Suppressor macrophage (primary cell): Measurements from ENCODE around the gene ZNF627.
"Not testable (repeated sequence)": the region's sequence is repeated elsewhere in the genome, so short reads cannot be mapped to it uniquely, and the experiment has no call there.

ENCODE experiments used
- DNase-seq, 4 experiments: peaks; one replicate each; pipeline ENCODE4 v3.0.0-alpha.2; 2020 to 2022
- total RNA-seq, 17 experiments: gene quantifications; one replicate each; lab custom pipeline; 2026; ENCODE audit warnings: mixed read lengths in 6 of 17, inconsistent platforms in 3 of 17; lab: John Stamatoyannopoulos, UW

The ZNF627 gene
- 1.2 to 15.2 (median 7.0) reads per million in 17 experiments for total RNA-seq

DNA sequence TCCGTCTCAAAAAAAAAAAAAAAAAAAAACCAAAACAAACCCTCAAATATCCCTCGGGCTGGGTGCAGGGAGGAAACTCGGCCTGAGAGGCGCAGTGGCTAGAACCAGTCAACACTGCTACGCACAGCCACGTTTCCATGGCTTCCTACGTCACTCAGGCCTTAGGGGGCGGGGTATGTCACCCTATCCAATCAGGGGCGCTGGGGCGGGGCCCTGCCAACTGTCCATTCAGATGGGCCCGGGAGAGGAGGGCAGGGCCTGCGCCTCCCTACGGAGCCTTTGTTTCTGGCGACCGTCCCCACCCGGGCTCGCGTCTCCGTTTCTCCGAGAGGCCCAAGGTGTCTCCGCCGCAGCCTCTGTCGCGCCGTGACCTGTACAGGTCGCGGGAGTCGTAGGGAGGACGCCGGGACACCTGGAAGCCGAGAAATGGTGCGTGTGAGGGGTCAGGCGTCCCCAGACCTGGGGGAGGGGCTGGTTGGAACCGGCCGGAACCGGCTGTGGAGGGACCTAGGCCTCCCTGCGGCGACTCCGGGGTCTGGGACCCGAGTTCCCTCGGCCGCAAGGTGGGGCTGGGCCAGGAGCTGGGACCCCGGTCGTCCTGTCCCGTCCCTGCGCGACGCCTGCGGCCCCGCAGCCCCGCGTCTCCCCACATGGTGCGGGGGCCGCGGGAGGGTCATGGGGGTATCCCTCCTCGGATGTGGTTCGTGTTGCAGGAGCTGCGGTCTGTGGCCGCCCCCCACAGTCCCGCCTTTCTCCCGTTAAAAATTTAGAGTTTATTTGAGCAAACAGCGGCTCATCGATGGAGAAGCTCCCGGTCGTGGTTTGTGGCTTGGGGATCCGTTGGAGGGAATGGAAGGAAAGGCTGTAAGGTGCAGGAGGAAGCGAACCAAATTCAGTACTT is at the start of gene ZNF627:
Gene ZNF627 (plus strand): TSS at position 282 of the 901 bp plus-strand sequence. CDS start 145 bp downstream, at position 427.
- DNase-seq, result peak; percentile 99

DNA sequence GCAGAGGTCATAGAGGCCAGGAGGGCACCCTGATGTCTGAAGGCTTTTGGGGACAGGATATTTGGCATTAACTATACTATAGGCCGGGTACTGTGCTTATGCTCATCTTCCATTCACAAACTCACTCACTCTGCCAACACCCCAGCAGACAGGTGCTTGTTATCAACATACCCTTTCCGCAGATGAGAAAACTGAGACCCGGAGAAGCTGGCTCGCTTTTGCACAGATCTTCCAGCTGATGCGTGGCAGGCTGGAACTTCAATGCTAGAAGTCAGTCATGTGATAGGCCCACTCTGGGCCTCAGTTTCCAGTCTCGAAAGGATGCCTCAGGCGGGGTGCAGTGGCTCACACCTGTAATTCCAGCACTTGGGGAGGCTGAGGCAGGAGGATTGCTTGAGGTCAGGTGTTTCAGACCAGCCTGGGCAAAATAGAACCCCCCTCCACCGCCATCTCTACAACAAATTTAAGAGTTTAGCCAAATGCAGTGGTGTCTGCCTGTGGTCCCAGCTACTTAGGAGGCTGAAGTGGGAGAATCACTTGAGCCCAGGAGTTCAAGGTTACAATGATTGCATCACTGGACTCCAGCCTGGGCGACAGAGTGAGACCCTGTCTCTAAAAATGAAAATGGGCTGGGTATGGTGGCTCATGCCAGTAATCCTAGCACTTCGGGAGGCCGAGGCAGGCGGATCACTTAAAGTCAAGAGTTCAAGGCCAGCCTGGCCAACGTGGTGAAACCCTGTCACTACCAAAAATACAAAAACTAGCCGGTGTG is 49.2 kb upstream of the ZNF627 start:
- DNase-seq, result no peak

DNA sequence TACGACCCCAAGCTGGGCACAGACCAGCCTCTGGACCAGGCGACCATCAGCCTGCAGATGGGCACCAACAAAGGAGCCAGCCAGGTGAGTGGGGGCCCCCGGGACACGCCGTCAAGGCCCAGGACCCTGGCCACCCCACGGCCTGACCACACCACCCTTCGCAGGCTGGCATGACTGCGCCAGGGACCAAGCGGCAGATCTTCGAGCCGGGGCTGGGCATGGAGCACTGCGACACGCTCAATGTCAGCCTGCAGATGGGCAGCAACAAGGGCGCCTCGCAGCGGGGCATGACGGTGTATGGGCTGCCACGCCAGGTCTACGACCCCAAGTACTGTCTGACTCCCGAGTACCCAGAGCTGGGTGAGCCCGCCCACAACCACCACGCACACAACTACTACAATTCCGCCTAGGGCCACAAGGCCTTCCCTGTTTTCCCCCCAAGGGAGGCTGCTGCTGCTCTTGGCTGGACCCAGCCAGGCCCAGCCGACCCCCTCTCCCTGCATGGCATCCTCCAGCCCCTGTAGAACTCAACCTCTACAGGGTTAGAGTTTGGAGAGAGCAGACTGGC is 47.8 kb upstream of the ZNF627 start:
- DNase-seq, result no peak

DNA sequence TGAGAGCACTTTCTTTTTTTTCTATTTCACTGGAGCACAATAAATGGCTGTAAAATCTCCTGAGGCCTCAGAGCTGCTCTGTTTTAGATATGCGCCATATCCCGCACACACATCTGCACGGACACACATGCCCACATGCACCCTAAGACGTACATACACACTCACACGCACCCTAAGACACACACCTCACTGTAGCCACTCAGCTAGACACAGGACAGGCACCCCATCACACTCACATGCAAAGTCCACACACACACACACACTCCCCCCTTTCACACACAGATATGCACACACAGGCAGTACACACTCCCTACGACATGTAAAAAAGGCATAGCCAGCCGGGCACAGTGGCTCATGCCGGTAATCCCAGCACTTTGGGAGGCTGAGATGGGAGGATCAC is 47.0 kb upstream of the ZNF627 start:
- no peak for DNase-seq

DNA sequence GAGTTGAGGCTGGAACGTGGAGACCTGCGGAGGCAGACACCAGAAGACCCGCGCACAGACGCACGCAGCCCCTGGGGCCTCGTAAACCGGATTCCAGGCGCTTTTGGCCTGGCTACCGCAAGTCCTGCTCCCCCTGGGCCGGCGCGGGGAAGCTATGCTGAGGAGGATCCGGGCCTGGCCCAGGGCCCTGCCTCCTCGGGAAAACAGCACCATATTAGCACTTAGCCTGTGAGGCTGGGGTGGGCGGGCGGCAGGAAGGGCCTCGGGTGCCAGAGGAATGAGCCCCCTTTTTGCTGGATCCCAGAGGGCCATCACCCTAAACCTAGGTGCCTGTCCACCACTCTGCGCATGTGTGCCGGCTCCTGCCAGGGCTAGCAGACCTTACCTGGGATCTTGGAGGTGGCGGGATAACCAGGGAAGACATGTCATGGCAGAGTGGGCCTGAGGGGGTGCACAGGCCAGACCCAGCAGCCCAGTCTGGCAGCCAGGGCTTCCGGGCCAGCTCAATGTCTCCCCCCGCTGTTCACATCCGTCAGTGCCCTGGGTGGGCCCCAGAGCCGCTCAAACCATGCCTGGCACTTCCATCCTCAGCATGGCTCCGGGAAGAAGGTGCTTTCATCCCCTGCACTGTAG is 45.6 kb upstream of the ZNF627 start:
- peak in 1 of 4 experiments; percentile 18 for DNase-seq

DNA sequence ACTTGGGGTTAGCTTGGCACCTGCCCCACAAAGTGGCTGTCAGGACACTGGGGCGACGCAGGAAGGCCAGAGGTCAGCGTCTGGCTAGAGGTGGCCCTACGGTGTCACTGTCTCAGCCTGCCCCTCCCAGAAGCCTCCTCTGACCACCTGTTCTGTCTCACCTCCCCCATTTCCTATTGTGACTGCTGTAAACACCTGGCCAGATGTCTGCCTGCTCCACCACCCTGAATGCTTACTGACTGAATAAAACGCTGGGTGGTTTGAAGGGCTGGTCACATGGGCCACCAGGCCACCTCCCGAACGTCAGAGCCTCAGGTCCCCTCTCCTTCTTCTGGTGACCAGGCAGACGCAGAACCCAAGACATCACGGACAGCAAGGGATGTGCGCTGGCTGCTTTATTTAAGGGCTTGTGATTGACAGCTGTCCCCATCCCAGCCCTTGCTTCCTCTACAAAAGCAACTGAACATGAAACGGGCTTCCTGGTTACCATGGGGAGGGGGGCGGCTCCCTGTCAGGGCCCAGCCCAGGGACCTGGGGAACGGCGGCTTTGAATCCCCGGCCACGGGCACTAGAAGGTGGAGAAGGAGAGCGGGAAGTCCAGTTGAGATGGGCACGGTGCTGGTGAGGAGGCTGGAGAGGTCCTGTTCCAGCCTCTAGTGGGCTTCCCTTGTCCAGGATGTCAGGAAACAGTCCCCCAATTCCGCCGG is 44.5 kb upstream of the ZNF627 start:
- no peak for DNase-seq

DNA sequence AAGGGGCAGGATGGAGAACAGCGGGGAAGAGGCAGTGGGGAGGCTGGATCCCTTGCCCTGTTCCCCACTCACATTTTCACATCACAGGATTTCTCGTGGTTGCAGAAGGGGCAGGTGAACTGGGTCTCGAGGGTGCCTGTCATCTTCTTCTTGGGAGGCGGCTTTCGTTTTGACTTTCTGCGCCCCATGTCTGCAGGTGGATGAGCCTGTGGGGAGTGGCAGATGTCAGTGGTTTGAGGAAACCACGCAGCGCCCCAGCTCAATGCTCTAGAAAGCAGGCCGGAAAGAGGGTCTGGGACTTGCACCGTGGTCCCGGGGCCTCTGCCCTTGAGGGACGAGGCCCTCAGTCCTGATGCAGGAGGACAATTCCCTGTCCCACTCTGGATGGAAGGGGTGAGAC is 43.1 kb upstream of the ZNF627 start:
- no peak for DNase-seq

DNA sequence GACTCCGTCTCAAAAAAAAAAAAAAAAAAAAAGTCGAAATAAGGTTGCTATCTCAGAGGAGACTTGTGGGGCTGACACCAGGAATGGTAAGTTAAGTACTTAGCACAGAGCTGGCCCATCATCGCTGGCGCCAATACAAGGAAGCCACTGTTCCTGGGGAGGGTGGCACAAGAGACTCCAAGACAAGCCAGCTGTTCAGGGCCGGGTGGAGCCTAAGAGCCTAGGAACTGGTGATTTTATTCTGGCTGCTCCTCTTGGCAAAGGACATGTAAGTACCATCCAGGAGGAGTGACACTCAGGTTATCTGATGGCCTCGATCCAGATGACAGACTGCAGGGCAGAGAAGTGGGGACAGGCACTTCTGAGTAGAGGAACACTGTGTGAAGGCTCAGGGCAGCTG is 42.0 kb upstream of the ZNF627 start:
- no peak for DNase-seq

DNA sequence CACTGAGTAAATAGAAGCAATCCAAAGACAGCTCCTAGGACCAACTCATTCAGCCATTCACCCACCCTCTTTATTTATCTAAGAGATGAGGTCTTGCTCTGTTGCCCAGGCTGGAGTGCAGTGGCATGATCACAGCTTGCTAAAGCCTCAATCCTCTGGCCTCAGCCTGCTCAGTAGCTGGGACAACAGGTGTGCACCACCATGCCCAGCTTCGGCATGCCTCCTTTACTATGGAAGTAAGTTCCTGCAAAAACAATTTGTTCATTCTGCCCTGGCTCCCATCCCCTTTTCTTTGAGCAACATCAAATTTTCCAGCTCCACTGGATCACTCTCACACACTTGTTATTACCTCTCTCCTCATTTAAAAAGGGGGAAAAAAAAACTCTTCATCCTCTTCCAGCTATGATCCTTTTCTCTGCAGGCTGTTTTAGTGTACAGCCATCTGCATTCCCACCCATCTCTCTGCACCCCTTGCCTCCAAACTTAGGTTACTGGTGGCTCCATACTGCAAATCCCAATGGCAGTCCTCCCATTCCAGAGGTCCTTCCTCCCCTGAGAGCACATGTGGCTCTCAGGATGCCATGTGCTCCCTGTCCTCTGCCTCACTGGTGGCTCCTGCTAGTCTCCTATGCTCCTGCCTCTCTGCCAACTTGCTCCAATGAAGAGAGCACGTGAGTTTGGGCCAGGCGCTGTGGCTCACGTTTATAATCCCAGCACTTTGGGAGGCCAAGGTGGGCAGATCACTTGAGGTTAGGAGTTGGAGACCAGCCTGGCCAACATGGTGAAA is 40.5 kb upstream of the ZNF627 start:
- DNase-seq, result no peak

DNA sequence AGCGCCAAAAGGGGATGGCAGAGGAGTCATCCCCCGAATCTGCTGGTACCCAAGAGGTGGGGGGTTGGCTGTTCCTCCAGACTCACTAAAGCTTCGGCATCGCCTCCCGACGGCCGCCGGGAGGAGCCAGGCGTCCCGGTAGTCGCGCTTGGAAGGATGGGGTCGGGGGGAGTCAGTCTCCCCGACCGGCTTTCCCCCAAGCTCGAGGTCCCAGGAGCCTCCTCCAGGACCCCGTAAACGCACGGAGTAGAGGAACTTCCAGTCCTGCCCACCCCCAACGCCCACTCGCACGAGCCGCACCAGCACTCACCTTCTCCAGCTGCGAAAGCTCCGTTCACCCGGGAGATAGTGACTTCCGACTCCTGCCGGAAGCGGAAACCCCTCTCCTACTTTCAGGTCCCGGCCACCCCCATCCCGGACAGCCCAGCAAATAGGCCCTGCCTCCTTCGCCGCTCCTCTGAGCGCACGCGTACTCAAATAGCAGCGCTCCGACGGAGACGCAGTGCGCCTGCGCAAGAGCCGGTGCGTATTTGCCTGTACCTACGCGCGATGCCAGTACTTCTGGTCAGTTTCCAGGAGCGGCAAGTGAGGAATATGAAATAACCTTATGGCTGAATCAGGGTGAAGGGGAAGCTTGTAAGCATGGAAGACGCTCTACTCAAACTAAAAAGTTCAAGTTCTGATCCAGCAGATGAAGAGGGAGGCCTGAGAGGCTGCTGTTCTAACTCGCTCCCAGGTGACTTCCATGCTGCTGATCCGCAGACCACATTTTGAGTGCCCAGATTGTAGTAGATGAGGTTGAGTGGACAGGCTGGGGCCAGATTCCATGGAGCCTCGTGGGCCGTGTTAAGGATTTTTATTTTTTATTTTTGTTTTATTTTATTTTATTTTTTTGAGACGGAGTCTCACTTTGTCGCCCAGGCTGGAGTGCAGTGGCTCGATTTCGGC is 38.1 kb upstream of the ZNF627 start, which contains the start of gene ELOF1:
Gene ELOF1 (minus strand): TSS at position 350 of the 948 bp plus-strand sequence. CDS start 4,883 bp downstream, outside the sequence.
- DNase-seq, result peak; percentile 99 to 100 (median 100)

DNA sequence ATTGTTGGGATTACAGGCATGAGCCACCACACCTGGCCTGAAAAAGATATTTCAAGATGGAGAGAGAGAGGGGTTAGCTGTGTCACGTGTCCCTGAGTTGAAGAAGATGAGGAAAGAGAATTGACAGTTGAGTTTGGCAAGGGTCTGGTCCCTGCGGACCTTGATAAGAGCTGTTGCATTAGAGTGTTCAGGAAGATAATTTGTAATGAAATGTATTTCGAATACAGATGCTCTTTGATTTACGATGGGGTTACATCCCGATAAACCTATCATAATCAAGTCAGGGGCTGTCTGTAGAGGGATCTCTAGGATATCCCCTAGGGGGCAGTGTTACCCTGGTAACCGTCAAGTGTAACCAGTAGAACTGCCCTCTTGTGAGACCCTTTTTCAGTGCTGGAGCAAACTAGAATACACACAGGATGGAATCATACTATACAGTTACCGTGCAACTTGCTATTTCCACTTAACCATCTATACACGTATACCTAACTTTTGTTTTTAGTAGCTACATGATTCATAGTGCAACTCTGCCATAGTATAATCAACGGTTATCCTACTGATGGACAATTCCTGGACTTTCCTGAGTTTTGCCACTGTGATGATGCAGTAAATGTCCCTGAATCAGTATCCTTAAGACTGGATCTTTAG is 36.8 kb upstream of the ZNF627 start:
- DNase-seq, result peak; percentile 84 to 93 (median 88)

DNA sequence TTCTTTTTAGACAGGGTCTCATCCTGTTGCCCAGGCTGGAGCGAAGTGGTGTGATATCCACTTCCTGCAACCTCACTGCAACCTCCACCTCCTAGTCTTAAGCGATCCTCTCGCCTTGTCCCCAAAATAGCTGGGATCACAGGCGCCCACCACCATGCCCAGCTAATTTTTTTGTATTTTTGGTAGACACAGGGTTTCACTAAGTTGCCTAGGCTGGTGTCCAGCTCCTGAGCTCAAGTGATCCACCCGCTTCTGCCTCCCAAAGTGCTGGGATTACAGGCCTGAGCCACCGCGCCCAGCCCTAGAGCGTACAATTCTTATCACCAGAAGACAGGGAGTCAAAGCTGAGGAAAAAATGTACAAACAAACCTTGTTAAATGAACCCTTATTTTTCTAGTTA is 33.8 kb upstream of the ZNF627 start:
- peak in 1 of 4 experiments; percentile 17 for DNase-seq

DNA sequence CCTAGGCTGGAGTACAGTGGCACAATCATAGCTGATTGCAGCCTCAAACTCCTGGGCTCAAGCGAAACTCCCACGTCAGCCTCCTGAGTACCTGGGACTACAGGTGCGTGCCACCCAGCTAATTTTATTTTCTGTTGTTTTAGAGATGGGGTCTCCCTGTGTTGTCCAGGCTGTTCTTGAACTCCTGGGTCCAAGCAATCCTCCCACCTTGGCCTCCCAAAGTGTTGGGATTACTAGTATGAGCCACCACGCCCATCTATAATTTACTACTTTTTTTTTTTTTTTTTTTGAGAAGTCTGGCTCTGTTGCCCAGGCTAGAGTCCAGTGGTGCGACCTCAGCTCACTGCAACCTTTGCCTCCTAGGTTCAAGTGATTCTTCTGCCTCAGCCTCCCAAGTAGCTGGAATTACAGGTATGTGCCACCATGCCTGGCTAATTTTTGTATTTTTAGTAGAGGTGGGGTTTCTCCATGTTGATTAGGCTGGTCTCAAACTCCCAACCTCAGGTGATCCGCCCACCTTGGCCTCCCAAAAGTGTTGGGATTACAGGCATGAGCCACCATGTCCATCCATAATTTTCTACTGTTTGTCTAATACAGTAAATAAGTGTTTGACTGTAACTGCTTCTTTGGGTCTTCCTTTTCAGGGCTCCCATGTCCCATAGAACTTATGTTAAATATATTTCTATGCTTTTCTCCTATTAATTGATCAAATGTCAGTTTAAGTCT is 33.0 kb upstream of the ZNF627 start:
- not testable (repeated sequence) for DNase-seq

DNA sequence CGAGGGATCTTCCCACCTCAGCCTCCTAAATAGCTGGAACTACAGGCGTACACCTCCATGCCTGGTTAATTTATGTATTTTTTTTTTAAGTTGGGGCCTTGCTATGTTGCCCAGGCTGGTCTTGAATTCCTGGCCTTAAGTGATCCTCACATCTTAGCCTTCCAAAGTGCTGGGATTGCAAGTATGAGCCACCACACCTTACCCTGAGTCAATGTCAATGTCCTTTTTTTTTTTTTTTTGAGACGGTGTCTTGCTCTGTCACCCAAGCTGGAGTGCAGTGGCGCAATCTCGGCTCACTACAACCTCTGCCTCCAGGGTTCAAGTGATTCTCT is 31.7 kb upstream of the ZNF627 start:
- DNase-seq, result peak in 2 of 4 experiments; percentile 29 to 44

DNA sequence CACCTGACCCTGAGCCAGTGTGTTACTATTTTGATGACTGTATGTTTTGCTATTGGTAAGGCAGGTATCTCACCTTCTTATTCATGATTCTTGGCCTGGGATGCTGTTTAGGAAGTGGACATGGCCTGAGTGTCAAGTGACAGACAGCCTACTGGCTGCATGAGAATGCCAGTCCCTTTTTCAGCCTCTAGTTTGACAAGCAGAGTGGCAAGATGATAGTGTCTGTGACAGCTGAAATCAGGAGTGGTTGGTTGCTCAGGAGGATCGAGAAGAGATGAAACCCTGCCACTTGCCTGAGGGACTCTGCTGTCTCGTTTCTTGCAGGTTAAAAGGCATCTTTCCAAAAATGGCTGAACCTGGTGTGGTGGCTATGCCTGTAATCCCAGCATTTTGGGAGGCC is 31.1 kb upstream of the ZNF627 start:
- DNase-seq, result peak in 2 of 4 experiments; percentile 39 to 42

DNA sequence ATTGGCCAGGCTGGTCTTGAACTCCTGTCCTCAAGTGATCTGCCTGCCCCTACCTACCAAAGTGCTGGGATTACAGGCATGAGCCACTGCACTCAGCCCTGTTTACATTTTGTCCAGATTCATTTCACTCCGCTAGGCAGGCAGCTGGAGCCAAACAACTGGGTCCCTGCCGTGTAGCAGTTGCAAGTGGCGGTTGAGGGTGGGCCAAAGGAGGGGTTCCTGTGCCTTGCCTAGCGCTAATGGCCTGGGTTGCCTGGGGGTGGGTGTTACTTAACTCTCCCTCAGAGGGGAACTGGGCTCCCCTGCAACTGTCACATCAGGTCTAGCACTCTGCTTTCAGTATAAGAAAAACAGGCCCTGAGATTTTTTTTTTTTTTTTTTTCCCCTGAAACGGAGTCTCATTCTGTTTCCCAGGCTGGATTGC is 27.2 kb upstream of the ZNF627 start:
- peak; percentile 54 to 80 (median 71) for DNase-seq

DNA sequence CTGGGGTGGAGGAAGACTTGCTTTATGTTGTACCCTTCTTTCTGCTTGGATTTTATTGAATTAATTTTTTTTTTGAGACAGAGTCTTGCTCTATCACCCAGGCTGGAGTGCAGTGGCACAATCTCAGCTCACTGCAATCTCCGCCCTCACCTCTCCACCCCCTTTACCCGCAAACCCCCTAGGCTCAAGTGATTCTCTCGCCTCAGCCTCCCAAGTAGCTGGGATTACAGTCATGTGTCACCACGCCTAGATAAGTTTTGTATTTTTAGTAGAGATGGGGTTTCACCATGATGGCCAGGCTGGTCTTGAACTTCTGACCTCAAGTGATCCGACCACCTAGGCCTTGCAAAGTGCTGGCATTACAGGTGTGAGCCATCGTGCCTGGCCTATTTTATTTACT is 23.9 kb upstream of the ZNF627 start:
- peak in 2 of 4 experiments; percentile 32 to 38 for DNase-seq

DNA sequence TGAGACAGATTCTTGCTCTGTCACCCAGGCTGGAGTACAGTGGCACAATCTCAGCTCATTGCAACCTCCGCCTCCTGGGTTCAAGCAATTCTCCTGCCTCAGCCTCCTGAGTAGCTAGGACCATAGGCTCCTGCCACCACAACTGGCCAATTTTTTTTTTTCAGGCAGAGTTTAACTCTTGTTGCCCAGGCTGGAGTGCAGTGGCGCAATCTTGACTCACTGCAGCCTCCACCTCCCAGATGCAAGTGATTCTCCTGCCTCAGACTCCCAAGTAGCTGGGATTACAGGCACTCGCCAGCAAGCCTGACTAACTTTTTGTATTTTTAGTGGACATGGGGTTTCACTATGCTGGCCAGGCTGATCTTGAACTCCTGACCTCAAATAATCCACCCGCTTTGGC is 23.5 kb upstream of the ZNF627 start:
- DNase-seq, result peak in 2 of 4 experiments; percentile 38 to 44

DNA sequence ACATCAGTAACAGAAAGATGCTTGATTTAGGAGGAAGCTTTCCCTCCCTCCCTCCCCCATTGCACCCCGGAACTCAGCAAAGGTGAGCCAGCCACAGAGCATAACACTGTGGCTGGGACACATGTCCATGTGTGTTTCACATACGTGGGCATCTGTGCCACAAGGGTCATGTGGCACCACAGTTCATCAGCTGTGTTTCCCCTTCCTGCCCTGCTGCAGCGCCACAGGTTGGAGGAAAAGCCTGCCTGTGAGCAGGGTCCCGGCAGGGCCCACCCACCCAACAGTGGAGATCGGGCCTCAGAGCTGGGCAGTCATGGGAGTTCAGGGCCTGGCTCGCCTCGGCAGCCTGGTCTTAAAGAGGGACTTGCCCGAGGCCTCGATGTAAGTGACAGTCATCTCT is 22.6 kb upstream of the ZNF627 start:
- DNase-seq, result peak in 2 of 4 experiments; percentile 17 to 24
